Measurements from ENCODE around the gene TMEM61. TPM values are rescaled to one million over a fixed set of nuclear protein-coding genes. Genes with fewer than 3 reads are reported as not detected.

TMEM61 gene
- total RNA-seq, 2 experiments from 2014 or later, result not detected

DNA sequence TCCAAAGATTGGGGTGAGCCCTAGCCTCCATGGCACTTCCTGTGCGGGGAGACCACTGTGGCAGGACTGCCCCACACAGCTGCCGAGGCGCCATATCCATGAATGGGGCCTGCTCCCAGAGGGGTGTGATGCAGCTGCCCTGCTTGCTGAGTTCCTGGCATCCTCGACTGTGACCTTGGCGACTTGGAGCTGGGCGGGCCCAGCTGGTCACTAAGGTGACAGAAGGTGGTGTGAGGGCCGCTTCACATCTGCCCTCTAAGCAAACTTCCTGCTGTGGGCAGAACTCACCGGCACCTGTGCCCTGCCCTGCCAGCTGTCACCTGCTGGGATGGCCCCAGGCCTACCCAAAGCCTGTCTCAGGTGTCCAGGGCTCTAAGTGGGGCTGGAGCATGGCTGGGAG lies 9.0 kb downstream of the TMEM61 start:
- intact Hi-C loops (cut with micrococcal nuclease), result no loop called here
- ChIA-PET CTCF (interaction anchor here (2.0 to 3.9 kb wide), 2 partner anchors 39 to 44 kb away, joined by 8 to 22 read pairs; no protein-coding TSS in a partner anchor), POLR2A (no interaction called here)
- no peaks in the 10 kb centered on the region for H3K4me1 Mint-ChIP-seq (ENCODE audit: low read depth)
- H3K27me3 Mint-ChIP-seq, result peaks cover 3% of the 10 kb centered on the region
- H3K9me3 Mint-ChIP-seq, result no peaks in the 10 kb centered on the region
- no peak overlapping the region for H3K4me3 Mint-ChIP-seq
- no peak for DNase-seq
- ATAC-seq, result no peak
- no peaks in the 10 kb centered on the region for H3K36me3 Mint-ChIP-seq (ENCODE audit: low read depth)
- no peak overlapping the region for H3K27ac Mint-ChIP-seq
- TF ChIP-seq CTCF (IDR thresholded peaks at IDR 0.05), result no peak

- POLR2A ChIA-PET, result no interaction called here
- no peak for TF ChIP-seq CTCF (IDR thresholded peaks at IDR 0.05)
- Mint-ChIP-seq H3K27me3 (peaks cover 7% of the 10 kb centered on the region), H3K27ac (no peak overlapping the region), H3K4me3 (no peak overlapping the region), H3K4me1 (ENCODE audit: low read depth) (peaks cover 3% of the 10 kb centered on the region), H3K9me3 (no peaks in the 10 kb centered on the region), H3K36me3 (ENCODE audit: low read depth) (no peaks in the 10 kb centered on the region)
- no peak for ATAC-seq
- CTCF ChIA-PET, result interaction anchor here (1.7 to 3.9 kb wide), 3 partner anchors 40 to 45 kb away, joined by 7 to 22 read pairs (median 8); no protein-coding TSS in a partner anchor
- intact Hi-C loops (cut with micrococcal nuclease), result no loop called here
- DNase-seq, result no peak
Measured at GRCh38 chr1:54989968-54990810, 9.8 kb downstream of the TMEM61 start.

- no peak for DNase-seq
- ChIA-PET CTCF (interaction anchor here (1.7 to 3.9 kb wide), 2 partner anchors 41 to 46 kb away, joined by 7 to 22 read pairs; no protein-coding TSS in a partner anchor), POLR2A (interaction anchor here (0.6 kb wide), 1 partner anchor 12 kb away, joined by 3 read pairs; no protein-coding TSS in a partner anchor)
- no peak overlapping the region for H3K4me3 Mint-ChIP-seq
- H3K27me3 Mint-ChIP-seq, result peaks cover 14% of the 10 kb centered on the region
- H3K4me1 Mint-ChIP-seq (ENCODE audit: low read depth), result peaks cover 10% of the 10 kb centered on the region
- no peak for TF ChIP-seq CTCF (IDR thresholded peaks at IDR 0.05)
- intact Hi-C loops (cut with micrococcal nuclease), result no loop called here
- no peaks in the 10 kb centered on the region for H3K9me3 Mint-ChIP-seq
- ATAC-seq, result no peak
- no peaks in the 10 kb centered on the region for H3K36me3 Mint-ChIP-seq (ENCODE audit: low read depth)
- H3K27ac Mint-ChIP-seq, result no peak overlapping the region
Measured at GRCh38 chr1:54990916-54991315, 10.5 kb downstream of the TMEM61 start.

GRCh38 chr1:54991939-54992338 lies 11.5 kb downstream of the TMEM61 start:
- peaks cover 20% of the 10 kb centered on the region for H3K4me1 Mint-ChIP-seq (ENCODE audit: low read depth)
- peaks cover 23% of the 10 kb centered on the region for H3K27me3 Mint-ChIP-seq
- no peak for TF ChIP-seq CTCF (IDR thresholded peaks at IDR 0.05)
- DNase-seq (no peak), ATAC-seq (no peak)
- intact Hi-C loops (cut with micrococcal nuclease), result no loop called here
- ChIA-PET POLR2A (no interaction called here), CTCF (interaction anchor here (1.1 to 3.9 kb wide), 3 partner anchors 30 to 47 kb away, joined by 5 to 22 read pairs (median 7); no protein-coding TSS in a partner anchor)
- H3K36me3 Mint-ChIP-seq (ENCODE audit: low read depth), result no peaks in the 10 kb centered on the region
- H3K9me3 Mint-ChIP-seq, result no peaks in the 10 kb centered on the region
- H3K27ac Mint-ChIP-seq, result no peak overlapping the region
- H3K4me3 Mint-ChIP-seq, result no peak overlapping the region

DNA sequence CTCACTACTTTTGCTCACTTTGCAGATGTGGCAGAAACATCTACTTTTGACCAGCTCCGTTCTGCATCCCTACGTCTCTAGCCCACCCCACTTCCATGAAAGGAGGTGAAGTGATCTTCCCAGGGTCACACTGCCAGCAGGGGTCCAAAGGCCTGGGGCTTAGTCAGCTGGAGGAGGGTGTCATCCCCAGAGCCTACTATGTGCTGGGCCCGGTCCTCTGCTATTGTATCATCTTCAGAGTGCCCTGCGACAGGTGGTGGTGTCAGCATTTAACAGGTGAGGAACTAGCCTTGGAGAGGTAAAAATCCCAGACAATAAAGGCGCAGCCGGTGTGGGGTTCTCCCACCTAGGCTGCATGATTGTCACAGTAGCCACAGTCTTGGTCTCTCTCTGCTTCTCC lies 12.7 kb downstream of the TMEM61 start:
- no peak overlapping the region for H3K4me3 Mint-ChIP-seq
- no peak for TF ChIP-seq CTCF (IDR thresholded peaks at IDR 0.05)
- no peak overlapping the region for H3K27ac Mint-ChIP-seq
- ChIA-PET CTCF (interaction anchor here (0.5 to 1.0 kb wide), 4 partner anchors 9 to 160 kb away, joined by 3 to 4 read pairs (median 3); no protein-coding TSS in a partner anchor), POLR2A (no interaction called here)
- ATAC-seq (no peak), DNase-seq (no peak)
- intact Hi-C loops (cut with micrococcal nuclease), result no loop called here
- H3K36me3 Mint-ChIP-seq (ENCODE audit: low read depth), result no peaks in the 10 kb centered on the region
- H3K4me1 Mint-ChIP-seq (ENCODE audit: low read depth), result peaks cover 24% of the 10 kb centered on the region
- H3K27me3 Mint-ChIP-seq, result peaks cover 33% of the 10 kb centered on the region
- H3K9me3 Mint-ChIP-seq, result no peaks in the 10 kb centered on the region

Data from activated CD8-positive, alpha-beta T cell treated with anti-CD3 and anti-CD28 coated beads for 36 hours (primary cell).